ENCODE results near the gene CARS2.

DNA sequence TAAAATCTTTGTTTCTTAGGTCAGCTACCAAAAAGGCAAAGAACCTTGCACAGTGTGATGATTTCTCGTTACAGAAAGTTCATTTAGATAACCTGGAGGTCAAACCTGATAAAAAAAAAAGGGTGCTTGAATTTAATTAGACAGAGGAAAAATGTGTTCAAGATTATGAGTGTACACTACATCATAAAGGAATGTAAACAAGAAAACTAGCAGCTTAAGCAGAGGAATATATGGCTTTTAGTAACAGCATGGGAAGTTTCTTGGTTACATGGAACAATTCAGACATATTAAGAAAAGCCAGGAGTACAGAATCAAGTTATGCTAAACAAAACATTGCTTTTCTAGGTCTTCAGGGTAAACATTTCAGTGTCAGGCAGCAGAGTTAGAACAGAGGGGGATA is 40.5 kb upstream of the CARS2 start:
- TF ChIP-seq, protein P1, sequence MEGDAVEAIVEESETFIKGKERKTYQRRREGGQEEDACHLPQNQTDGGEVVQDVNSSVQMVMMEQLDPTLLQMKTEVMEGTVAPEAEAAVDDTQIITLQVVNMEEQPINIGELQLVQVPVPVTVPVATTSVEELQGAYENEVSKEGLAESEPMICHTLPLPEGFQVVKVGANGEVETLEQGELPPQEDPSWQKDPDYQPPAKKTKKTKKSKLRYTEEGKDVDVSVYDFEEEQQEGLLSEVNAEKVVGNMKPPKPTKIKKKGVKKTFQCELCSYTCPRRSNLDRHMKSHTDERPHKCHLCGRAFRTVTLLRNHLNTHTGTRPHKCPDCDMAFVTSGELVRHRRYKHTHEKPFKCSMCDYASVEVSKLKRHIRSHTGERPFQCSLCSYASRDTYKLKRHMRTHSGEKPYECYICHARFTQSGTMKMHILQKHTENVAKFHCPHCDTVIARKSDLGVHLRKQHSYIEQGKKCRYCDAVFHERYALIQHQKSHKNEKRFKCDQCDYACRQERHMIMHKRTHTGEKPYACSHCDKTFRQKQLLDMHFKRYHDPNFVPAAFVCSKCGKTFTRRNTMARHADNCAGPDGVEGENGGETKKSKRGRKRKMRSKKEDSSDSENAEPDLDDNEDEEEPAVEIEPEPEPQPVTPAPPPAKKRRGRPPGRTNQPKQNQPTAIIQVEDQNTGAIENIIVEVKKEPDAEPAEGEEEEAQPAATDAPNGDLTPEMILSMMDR (IDR thresholded peaks at IDR 0.05; ENCODE audit: insufficient read depth, low read length, poor library complexity, severe bottlenecking), result no peak
- no peak for TF ChIP-seq EZH2phosphoT487 (conservative IDR thresholded peaks at IDR 0.05; ENCODE audit: low read length)
